ENCODE data around the gene SPTLC3. TPM values are rescaled to one million over a fixed set of nuclear protein-coding genes. Genes with fewer than 3 reads are reported as not detected.
A peak's percentile ranks its signal among the peaks of the same experiment; 100 is the strongest.

SPTLC3 gene
- total and polyA plus RNA-seq, 4 experiments from 2014 or later = 0.06 to 0.89 (median 0.33) TPM

DNA sequence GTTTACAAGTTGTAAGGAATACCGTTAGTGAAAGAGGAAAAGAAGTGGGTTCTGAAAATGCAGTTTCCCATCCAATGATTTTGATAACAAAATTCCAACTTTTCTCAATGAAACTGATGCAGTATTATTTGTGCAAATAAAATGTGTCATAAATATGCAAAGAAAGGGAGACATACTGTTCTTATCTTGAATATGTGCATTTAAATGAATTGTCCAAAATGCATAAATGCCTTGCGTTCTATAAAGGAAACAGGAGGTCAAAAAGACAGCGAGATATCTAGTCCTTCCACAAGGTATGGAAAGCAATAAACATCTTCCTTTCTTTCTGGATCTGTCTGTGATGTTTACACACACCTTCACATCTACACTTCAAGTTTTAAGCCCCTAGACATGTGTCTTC, 157.7 kb downstream of the SPTLC3 start:
- POLR2A ChIA-PET (ENCODE audit: partially characterized antibody) = no interaction called here
- H3K4me3 ChIP-seq (ENCODE audit: low read length in 2 of 2) = no peak overlapping the region
- intact Hi-C loops (cut with micrococcal nuclease) = no loop called here

DNA sequence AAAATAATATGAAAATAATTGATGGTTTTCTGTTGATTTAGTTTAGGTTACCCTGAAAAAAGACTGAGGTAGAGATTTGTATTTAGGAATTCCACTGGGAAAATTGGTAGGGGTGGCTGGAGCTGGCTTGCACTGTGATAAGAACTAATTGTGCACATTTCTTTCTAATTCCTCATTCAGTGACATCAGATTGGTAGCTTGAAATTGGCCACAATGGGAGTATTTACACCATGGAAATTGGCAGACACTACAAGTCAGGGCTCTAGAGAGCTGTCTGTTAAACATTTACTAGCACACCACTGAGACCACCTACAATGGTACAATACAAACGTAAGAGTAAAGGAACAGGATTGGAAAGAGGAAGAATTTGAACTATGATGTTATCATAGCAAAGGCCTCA, 160.3 kb downstream of the SPTLC3 start:
- Histone ChIP-seq H3K4me1 (ENCODE audit: insufficient read depth, low read length) (no peaks in the 10 kb centered on the region), H3K36me3 (ENCODE audit: insufficient read depth, low read length) (no peaks in the 10 kb centered on the region), H3K4me3 (ENCODE audit: low read length in 2 of 2) (no peak overlapping the region), H3K27ac (ENCODE audit: low read depth, low read length) (no peak overlapping the region), H3K27me3 (ENCODE audit: insufficient read depth, low read length) (no peaks in the 10 kb centered on the region), H3K9me3 (ENCODE audit: control insufficient read depth in 1 of 2, low read length in 2 of 2) (no peaks in the 10 kb centered on the region)
- Mint-ChIP-seq H3K36me3 (no peaks in the 10 kb centered on the region), H3K4me3 (no peak overlapping the region), H3K27me3 (peaks cover 6 to 8% of the 10 kb centered on the region in 2 donors), H3K4me1 (no peaks in the 10 kb centered on the region), H3K9me3 (peaks cover 0 to 5% (median 0%) of the 10 kb centered on the region in 8 donors), H3K27ac (no peak overlapping the region)
- no peak for DNase-seq
- ChIA-PET POLR2A (ENCODE audit: partially characterized antibody) (no interaction called here), CTCF (ENCODE audit: partially characterized antibody) (interaction anchor here (0.7 kb wide), 1 partner anchor 15 kb away, joined by 3 read pairs; no protein-coding TSS in a partner anchor)
- intact Hi-C loops (cut with micrococcal nuclease) = no loop called here

More for the DNA sequence above, 157.7 kb downstream of the SPTLC3 start:
- Histone ChIP-seq H3K27me3 (ENCODE audit: insufficient read depth, low read length) (no peaks in the 10 kb centered on the region), H3K36me3 (ENCODE audit: insufficient read depth, low read length) (no peaks in the 10 kb centered on the region), H3K9me3 (ENCODE audit: control insufficient read depth in 1 of 2, low read length in 2 of 2) (no peaks in the 10 kb centered on the region), H3K27ac (ENCODE audit: low read depth, low read length) (no peak overlapping the region), H3K4me1 (ENCODE audit: insufficient read depth, low read length) (no peaks in the 10 kb centered on the region)
- no peak overlapping the region for H3K27ac Mint-ChIP-seq
- peaks cover under 1 to 3% of the 10 kb centered on the region in 2 donors for H3K27me3 Mint-ChIP-seq
- CTCF ChIA-PET (ENCODE audit: partially characterized antibody) = no interaction called here
- no peak for DNase-seq
- H3K36me3 Mint-ChIP-seq = no peaks in the 10 kb centered on the region
- no peak overlapping the region for H3K4me3 Mint-ChIP-seq
- no peaks in the 10 kb centered on the region for H3K9me3 Mint-ChIP-seq
- no peaks in the 10 kb centered on the region for H3K4me1 Mint-ChIP-seq

DNA sequence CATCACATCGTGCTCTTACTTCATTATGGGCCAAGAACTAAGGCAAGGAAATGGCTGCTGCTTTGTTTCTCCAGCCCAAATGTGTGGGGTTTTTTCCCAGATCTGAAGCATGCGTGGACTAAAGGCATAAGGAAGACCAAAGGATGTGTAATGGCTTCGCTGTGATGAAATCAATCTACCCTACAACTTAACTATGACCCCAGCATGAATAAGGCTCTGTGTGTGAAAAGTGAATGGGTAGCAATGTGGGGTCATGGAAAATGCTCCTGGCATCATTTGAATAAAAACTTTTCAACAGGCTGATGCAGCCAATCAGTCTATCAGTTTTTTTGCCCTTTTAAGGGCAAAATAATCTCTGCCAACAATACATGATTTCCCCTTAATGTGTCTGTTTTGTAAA, 162.0 kb downstream of the SPTLC3 start:
- intact Hi-C loops (cut with micrococcal nuclease) = no loop called here
- H3K27me3 Mint-ChIP-seq = peaks cover 9 to 11% of the 10 kb centered on the region in 2 donors
- no peaks in the 10 kb centered on the region for H3K9me3 ChIP-seq (ENCODE audit: control insufficient read depth in 1 of 2, low read length in 2 of 2)
- no peak for DNase-seq
- H3K9me3 Mint-ChIP-seq = peaks cover 0 to 6% (median 1%) of the 10 kb centered on the region in 8 donors
- H3K4me3 ChIP-seq (ENCODE audit: low read length in 2 of 2) = no peak overlapping the region
- no peaks in the 10 kb centered on the region for H3K36me3 Mint-ChIP-seq
- H3K27ac Mint-ChIP-seq = no peak overlapping the region
- no peak overlapping the region for H3K27ac ChIP-seq (ENCODE audit: low read depth, low read length)
- H3K36me3 ChIP-seq (ENCODE audit: insufficient read depth, low read length) = no peaks in the 10 kb centered on the region
- no peaks in the 10 kb centered on the region for H3K4me1 ChIP-seq (ENCODE audit: insufficient read depth, low read length)
- H3K27me3 ChIP-seq (ENCODE audit: insufficient read depth, low read length) = no peaks in the 10 kb centered on the region
- H3K4me1 Mint-ChIP-seq = no peaks in the 10 kb centered on the region
- ChIA-PET POLR2A (ENCODE audit: partially characterized antibody) (no interaction called here), CTCF (ENCODE audit: partially characterized antibody) (no interaction called here)
- no peak overlapping the region for H3K4me3 Mint-ChIP-seq

DNA sequence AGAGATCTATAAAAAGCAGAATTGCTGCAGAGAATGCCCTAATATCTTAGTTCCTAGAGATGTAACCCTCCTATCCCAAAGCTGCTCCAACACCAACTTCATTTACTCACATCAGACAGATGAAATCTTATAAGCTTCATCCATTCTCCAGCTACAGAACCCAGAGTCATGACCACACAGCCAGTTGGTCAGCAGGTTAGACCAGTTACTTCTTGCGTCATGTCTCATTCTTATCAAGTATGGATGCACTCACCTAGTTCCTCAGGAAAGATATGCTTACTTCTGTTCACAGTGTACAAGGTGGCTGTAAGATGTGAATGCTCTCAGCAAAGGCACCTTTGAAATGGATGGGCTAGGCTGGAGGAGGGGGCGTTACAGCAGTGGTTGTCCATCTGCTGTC, 164.4 kb downstream of the SPTLC3 start:
- Histone ChIP-seq H3K27ac (ENCODE audit: low read depth, low read length) (no peak overlapping the region), H3K9me3 (ENCODE audit: control insufficient read depth in 1 of 2, low read length in 2 of 2) (no peaks in the 10 kb centered on the region), H3K36me3 (ENCODE audit: insufficient read depth, low read length) (no peaks in the 10 kb centered on the region), H3K4me1 (ENCODE audit: insufficient read depth, low read length) (no peaks in the 10 kb centered on the region), H3K4me3 (ENCODE audit: low read length in 2 of 2) (no peak overlapping the region), H3K27me3 (ENCODE audit: insufficient read depth, low read length) (no peaks in the 10 kb centered on the region)
- intact Hi-C loops (cut with micrococcal nuclease) = no loop called here
- H3K36me3 Mint-ChIP-seq = no peaks in the 10 kb centered on the region
- no peak overlapping the region for H3K27ac Mint-ChIP-seq
- ChIA-PET CTCF (ENCODE audit: partially characterized antibody) (no interaction called here), POLR2A (ENCODE audit: partially characterized antibody) (no interaction called here)
- H3K4me1 Mint-ChIP-seq = no peaks in the 10 kb centered on the region
- peaks cover 0 to 21% (median 12%) of the 10 kb centered on the region in 8 donors for H3K9me3 Mint-ChIP-seq
- H3K27me3 Mint-ChIP-seq = peaks cover 13 to 16% of the 10 kb centered on the region in 2 donors
- no peak overlapping the region for H3K4me3 Mint-ChIP-seq
- DNase-seq = no peak

DNA sequence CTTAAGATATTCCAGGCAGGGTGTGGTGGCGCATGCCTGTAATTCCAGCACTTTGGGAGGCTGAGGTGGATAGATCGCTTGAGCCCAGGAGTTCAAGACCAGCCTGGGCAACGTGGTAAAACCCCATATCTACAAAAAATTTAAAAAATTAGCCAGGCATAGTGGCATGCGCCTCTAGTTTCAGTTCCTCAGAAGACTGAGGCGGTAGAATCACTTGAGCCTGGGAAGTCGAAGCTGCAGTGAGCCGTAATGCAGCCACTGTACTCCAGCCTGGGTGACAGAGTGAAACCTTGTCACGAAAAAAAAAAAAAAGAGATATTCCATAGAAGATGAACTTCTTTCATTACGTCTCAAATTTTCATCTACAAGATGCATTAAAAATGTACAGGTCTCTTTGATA, 165.6 kb downstream of the SPTLC3 start:
- Histone ChIP-seq H3K36me3 (ENCODE audit: insufficient read depth, low read length) (no peaks in the 10 kb centered on the region), H3K4me3 (ENCODE audit: low read length in 2 of 2) (no peak overlapping the region), H3K27me3 (ENCODE audit: insufficient read depth, low read length) (no peaks in the 10 kb centered on the region), H3K4me1 (ENCODE audit: insufficient read depth, low read length) (no peaks in the 10 kb centered on the region), H3K27ac (ENCODE audit: low read depth, low read length) (no peak overlapping the region), H3K9me3 (ENCODE audit: control insufficient read depth in 1 of 2, low read length in 2 of 2) (no peaks in the 10 kb centered on the region)
- Mint-ChIP-seq H3K27ac (no peak overlapping the region), H3K4me3 (no peak overlapping the region), H3K27me3 (peaks cover 16% of the 10 kb centered on the region in 2 donors), H3K4me1 (no peaks in the 10 kb centered on the region), H3K9me3 (peaks cover 0 to 21% (median 12%) of the 10 kb centered on the region in 8 donors), H3K36me3 (no peaks in the 10 kb centered on the region)
- ChIA-PET POLR2A (ENCODE audit: partially characterized antibody) (no interaction called here), CTCF (ENCODE audit: partially characterized antibody) (no interaction called here)
- DNase-seq = no peak
- intact Hi-C loops (cut with micrococcal nuclease) = no loop called here

DNA sequence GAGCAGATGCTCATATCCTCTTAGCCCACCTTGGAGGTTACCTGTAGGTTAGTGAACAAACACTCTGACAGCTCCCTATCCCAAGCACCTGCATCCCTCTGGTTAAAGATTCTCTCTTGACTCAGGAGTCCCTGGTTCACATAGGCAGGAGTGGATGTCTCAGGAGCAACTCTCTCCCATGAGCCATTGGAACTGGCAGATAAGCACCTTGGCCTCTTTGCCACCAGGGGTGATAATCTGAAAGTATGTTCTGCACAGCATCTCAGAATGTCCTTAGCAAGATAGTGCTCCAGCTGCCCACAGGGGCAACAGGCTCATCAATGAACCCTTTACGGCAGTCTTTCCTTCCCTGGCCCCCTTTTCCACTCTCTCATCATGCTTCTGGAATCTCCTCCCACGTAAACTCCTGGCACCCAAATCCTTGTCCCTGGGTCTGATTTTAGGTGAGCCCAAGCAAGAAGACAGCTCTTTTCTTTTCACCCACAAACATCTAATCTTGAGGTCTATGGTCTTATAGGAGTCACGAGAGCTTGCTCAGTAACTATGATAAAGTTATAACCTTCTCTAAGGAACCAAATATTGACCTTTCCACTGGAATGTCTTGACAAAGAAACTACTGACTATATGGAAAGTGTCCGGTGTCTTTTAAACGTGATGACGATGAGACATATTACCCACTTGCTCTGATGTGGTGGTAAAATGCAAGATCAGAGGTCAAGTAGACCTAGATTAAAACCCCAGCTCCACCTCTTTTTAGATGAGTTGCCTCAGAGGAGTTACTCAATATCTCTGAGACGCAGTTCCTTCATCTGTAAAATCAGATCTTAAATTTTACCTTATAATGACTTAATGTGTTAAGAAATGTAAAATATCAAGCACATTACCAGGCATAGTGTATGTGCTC, 172.5 kb downstream of the SPTLC3 start:
- H3K4me1 Mint-ChIP-seq = no peaks in the 10 kb centered on the region
- Histone ChIP-seq H3K4me3 (ENCODE audit: low read length in 2 of 2) (no peak overlapping the region), H3K27ac (ENCODE audit: low read depth, low read length) (no peak overlapping the region), H3K4me1 (ENCODE audit: insufficient read depth, low read length) (no peaks in the 10 kb centered on the region), H3K27me3 (ENCODE audit: insufficient read depth, low read length) (no peaks in the 10 kb centered on the region), H3K36me3 (ENCODE audit: insufficient read depth, low read length) (no peaks in the 10 kb centered on the region), H3K9me3 (ENCODE audit: control insufficient read depth in 1 of 2, low read length in 2 of 2) (no peaks in the 10 kb centered on the region)
- H3K9me3 Mint-ChIP-seq = peaks cover 0 to 21% (median 11%) of the 10 kb centered on the region in 8 donors
- no peak for DNase-seq
- peak overlapping the region in 1 of 7 donors; percentile 16 for H3K27ac Mint-ChIP-seq
- H3K27me3 Mint-ChIP-seq = peaks cover 5 to 10% of the 10 kb centered on the region in 2 donors
- no peak overlapping the region for H3K4me3 Mint-ChIP-seq
- intact Hi-C loops (cut with micrococcal nuclease) = no loop called here
- H3K36me3 Mint-ChIP-seq = no peaks in the 10 kb centered on the region
- CTCF ChIA-PET (ENCODE audit: partially characterized antibody) = no interaction called here
- POLR2A ChIA-PET (ENCODE audit: partially characterized antibody) = no interaction called here

DNA sequence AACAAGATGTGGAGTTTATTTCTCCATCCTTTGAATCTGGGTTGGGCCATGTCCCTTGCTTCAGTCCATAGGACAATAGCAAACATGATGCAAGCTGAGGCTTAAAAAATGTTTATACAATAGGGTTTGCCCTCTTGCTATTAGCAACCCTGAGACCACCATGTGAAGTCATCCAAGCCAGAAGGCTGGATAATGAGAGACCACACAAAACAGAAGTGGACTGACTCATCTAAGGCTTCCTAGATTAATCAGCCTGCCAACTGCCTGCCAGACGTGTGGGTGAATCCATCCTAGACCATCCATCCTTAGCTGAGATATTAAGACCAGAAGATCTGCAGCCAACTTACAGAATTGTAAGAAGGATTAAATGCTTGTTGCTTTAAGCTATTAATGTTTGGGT, 174.2 kb downstream of the SPTLC3 start:
- peaks cover 0 to 19% (median 15%) of the 10 kb centered on the region in 8 donors for H3K9me3 Mint-ChIP-seq
- Histone ChIP-seq H3K4me1 (ENCODE audit: insufficient read depth, low read length) (no peaks in the 10 kb centered on the region), H3K9me3 (ENCODE audit: control insufficient read depth in 1 of 2, low read length in 2 of 2) (no peaks in the 10 kb centered on the region), H3K27ac (ENCODE audit: low read depth, low read length) (no peak overlapping the region), H3K27me3 (ENCODE audit: insufficient read depth, low read length) (no peaks in the 10 kb centered on the region), H3K4me3 (ENCODE audit: low read length in 2 of 2) (no peak overlapping the region), H3K36me3 (ENCODE audit: insufficient read depth, low read length) (no peaks in the 10 kb centered on the region)
- peaks cover 0 to 1% of the 10 kb centered on the region in 2 donors for H3K36me3 Mint-ChIP-seq
- H3K27me3 Mint-ChIP-seq = peaks cover 5% of the 10 kb centered on the region in 2 donors
- POLR2A ChIA-PET (ENCODE audit: partially characterized antibody) = no interaction called here
- no peak for DNase-seq
- no peak overlapping the region for H3K27ac Mint-ChIP-seq
- peaks cover 0 to 5% (median under 1%) of the 10 kb centered on the region in 4 donors for H3K4me1 Mint-ChIP-seq
- H3K4me3 Mint-ChIP-seq = no peak overlapping the region
- CTCF ChIA-PET (ENCODE audit: partially characterized antibody) = no interaction called here
- intact Hi-C loops (cut with micrococcal nuclease) = no loop called here

Data from CD4-positive, alpha-beta memory T cell (primary cell).